Neuron (in vitro differentiated cells): Measurements from ENCODE around the gene ITPR1.

Experiments used
- H2AFZ ChIP-seq: one replicate; pipeline ENCODE4 v1.6.1; 2013; ENCODE audit warnings: low read depth, mild to moderate bottlenecking, inconsistent platforms, low read length, moderate library complexity
- H3K27me3 ChIP-seq: one replicate; pipeline ENCODE4 v1.6.1; 2013; ENCODE audit warnings: low read length; ENCODE audit not compliant: insufficient read depth
- H3K36me3 ChIP-seq: one replicate; pipeline ENCODE4 v1.6.1; 2013; ENCODE audit warnings: low read length; ENCODE audit not compliant: insufficient read depth
- H3K4me1 ChIP-seq: one replicate; pipeline ENCODE4 v1.6.1; 2013; ENCODE audit warnings: low read length; ENCODE audit not compliant: insufficient read depth
- H3K4me3 ChIP-seq: 2 replicates; pipeline ENCODE4 v1.5.1; 2013; ENCODE audit warnings: mild to moderate bottlenecking, low read length, moderate library complexity
- H3K9me3 ChIP-seq: one replicate; pipeline ENCODE4 v1.6.1; 2013; ENCODE audit warnings: low read length

Gene ITPR1

DNA sequence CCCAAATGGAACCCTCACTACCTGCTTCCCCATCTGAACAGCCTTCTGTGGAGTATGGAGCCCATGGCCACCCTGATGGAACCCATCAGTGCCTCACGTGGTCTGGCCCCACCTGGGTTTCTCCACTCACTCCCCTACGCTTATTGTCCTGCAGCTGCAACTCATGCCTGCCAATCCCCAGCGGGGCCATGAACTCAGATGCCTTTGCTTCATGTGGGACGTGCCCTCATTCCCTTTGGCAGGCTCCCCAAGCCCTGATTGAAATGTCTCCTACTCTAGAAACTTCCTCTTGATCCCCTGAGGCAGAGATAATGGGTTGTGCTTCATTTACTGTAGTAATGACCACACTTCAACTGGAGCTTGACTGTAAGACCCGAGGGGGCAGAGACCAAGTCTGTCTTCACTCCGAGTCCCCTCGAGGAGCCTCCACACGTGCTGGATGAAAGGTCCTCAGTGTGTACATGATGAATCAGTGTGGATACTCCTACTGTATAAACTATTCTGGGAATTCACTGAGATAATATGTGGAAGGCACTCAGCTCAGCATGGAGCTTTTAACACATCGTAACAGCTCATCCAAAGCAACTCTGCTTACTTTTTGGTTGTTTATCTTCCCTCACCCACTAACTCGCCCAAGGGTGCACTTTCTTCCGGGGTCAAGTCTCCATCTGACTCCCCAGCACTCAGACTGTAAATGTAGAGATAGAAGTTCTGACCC lies 253.3 kb downstream of the ITPR1 start:
- no peak overlapping the region for H3K4me3 ChIP-seq
- no peaks in the 10 kb centered on the region for H3K27me3 ChIP-seq
- H3K4me1 ChIP-seq = peaks cover 11% of the 10 kb centered on the region
- no peak overlapping the region for H2AFZ ChIP-seq
- no peaks in the 10 kb centered on the region for H3K9me3 ChIP-seq
- no peaks in the 10 kb centered on the region for H3K36me3 ChIP-seq

DNA sequence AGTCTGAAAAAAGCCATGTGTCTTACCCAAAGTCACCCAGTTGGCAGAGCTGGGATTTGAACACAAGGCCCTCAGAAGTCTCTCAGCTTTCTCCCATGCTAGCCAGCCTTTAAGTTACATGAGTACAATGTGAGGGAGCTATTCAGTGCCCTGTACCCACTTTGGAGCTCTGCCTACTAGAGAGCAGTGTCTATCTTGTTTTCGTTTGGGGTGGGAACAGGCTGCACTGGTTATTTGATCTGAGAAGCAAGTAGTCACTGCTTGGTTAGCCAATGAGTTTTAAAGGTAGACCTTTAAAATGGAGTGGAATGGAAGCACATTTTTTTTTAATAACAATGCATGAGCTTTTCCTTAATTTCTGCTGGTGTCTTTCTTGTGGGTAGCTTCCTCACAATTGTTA lies 255.0 kb downstream of the ITPR1 start:
- Histone ChIP-seq H2AFZ (no peak overlapping the region), H3K4me1 (peaks cover 11% of the 10 kb centered on the region), H3K4me3 (no peak overlapping the region), H3K9me3 (no peaks in the 10 kb centered on the region), H3K36me3 (no peaks in the 10 kb centered on the region), H3K27me3 (no peaks in the 10 kb centered on the region)

DNA sequence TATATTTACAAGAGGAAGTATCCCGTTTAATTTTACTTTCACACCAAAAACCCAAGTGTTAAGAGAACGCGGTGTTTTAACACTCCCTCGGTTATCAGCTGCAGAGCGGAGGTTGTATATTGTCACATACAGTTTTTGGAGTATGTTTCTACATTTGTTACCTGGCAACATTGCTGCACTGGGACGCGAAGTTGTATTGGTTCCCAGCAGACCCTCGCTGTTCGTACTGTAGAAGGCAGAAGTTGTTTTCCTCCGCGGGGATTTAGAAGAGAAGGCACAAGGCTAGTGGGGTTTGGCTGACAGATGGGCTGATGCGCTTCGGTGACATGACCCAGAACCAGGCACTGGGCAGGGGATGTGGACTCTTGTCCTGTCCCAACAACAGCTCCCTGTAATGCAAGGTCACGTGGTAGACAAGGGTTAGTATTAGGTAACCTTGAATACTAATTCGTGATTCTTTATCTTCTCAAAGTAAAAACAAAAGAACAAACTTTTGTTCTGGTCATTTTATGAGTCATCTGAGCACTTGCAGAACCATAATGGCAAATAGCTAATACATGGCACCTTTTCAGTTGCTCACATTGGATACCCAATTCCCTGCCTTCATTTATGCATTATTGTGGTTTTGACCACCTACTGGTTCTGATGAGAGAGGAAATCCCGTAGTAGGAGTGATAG lies 255.7 kb downstream of the ITPR1 start:
- no peaks in the 10 kb centered on the region for H3K36me3 ChIP-seq
- H2AFZ ChIP-seq = no peak overlapping the region
- H3K4me1 ChIP-seq = peaks cover 11% of the 10 kb centered on the region

DNA sequence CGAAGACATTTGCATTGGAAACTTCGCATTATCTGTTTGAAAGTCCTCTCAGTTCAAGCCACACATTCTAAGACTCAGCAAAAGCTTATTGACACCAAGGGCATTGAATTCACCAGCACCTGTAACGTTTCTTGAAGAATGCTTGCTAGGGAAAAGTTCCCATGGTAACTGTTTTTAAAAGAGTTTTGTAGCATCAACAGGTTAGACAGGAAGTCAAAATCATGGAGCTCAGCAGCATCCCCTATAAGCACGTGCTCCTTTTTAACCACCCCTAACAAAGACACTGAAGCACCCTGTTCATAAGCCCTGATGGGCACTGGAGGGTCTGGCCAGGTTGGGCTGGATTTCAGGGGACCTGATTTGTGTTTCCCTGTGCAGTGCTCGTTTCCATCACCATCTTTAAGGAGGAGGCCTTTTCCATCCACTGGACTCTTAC lies 256.4 kb downstream of the ITPR1 start:
- Histone ChIP-seq H2AFZ (no peak overlapping the region), H3K4me1 (peaks cover 11% of the 10 kb centered on the region), H3K27me3 (no peaks in the 10 kb centered on the region), H3K9me3 (no peaks in the 10 kb centered on the region), H3K36me3 (no peaks in the 10 kb centered on the region), H3K4me3 (no peak overlapping the region)

More for the DNA sequence above, 255.7 kb downstream of the ITPR1 start:
- no peaks in the 10 kb centered on the region for H3K27me3 ChIP-seq
- H3K4me3 ChIP-seq = no peak overlapping the region
- H3K9me3 ChIP-seq = no peaks in the 10 kb centered on the region

DNA sequence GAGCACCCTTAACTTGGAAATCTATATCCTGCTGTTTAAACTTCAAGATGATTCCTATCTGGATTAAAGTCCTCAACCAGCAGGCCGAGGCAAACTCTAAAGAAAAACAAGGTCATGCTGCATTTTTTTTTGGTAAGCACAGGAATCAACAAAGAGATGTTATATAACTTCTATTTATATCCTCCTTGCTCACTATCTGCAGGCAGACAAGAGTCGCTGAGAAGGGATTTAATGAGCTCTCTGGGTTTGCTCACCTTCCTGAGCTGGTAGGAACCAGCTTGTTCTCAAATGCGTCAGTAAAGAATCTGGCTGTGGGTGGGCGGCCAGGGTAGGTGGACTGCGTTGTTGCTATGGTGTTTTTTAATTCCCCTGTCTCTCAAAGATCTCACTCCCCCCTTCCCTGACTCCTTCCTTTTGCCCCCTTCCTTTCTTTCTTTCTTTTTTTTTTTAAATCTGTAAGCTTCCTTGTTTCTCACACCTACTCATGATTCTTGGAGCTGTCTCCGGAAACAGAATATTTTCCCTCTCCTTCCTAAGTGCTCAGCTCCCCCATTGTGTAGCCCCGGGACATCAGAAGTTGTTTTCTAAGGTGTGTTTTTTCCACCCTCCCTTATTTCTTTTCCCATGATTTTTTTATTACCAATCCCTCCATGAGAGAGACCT lies 257.3 kb downstream of the ITPR1 start:
- no peaks in the 10 kb centered on the region for H3K9me3 ChIP-seq
- peaks cover 11% of the 10 kb centered on the region for H3K4me1 ChIP-seq
- H3K27me3 ChIP-seq = no peaks in the 10 kb centered on the region
- H3K4me3 ChIP-seq = no peak overlapping the region
- no peak overlapping the region for H2AFZ ChIP-seq
- H3K36me3 ChIP-seq = no peaks in the 10 kb centered on the region

DNA sequence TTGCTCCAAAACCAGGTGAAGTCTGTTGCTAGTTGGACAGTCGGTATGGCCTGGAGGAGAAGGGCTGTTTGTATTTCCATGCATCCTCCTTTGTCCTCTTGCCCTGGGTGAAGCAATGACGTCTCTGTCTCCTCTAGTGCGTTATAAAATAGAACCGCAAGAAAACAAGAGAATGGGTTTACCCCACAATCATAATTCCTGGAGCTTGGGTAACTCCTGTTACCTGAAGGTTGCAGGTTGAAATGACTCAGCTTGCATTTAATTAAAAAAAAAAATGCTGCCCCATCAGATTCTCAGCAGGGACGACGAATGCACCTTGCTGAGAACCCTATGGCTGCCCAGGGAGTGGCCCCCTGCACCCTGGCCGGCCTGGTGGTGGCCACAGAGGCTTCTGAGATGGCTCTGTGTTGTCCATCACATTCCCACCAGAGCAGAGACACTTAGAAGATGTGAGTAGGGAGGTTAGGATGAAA lies 257.9 kb downstream of the ITPR1 start:
- Histone ChIP-seq H2AFZ (no peak overlapping the region), H3K4me1 (peaks cover 11% of the 10 kb centered on the region), H3K27me3 (no peaks in the 10 kb centered on the region), H3K4me3 (no peak overlapping the region), H3K36me3 (no peaks in the 10 kb centered on the region), H3K9me3 (no peaks in the 10 kb centered on the region)

DNA sequence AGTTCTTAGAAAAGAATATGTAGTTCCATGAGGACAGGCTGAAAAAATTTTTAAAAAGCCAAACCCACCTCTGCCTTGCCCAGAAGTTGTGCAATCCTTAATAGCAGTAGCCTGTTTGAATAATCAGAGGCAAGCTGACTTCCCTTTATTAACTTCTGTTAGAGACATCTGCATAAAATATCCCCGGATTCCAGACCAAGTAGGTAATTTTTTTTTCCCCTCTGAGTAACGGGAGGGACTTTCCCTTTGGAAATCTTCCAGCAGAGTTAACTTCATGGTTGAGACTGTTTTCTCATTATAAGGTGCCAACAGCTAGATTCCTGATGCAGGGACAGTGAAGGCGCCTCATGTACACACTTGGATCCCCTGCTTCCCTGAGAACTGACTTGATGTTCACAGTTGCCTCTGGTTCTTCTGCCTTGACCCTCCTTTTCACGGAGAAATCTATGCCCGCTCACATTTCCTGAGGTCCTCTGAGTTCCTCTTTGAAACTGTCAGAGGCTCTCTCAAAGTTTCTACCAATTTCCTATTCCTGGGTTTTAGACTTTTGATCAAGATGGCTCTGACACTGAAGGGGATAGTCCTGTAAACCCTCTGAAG lies 258.5 kb downstream of the ITPR1 start:
- no peaks in the 10 kb centered on the region for H3K9me3 ChIP-seq
- peaks cover 11% of the 10 kb centered on the region for H3K4me1 ChIP-seq
- no peaks in the 10 kb centered on the region for H3K27me3 ChIP-seq
- no peaks in the 10 kb centered on the region for H3K36me3 ChIP-seq
- no peak overlapping the region for H2AFZ ChIP-seq
- H3K4me3 ChIP-seq = no peak overlapping the region

DNA sequence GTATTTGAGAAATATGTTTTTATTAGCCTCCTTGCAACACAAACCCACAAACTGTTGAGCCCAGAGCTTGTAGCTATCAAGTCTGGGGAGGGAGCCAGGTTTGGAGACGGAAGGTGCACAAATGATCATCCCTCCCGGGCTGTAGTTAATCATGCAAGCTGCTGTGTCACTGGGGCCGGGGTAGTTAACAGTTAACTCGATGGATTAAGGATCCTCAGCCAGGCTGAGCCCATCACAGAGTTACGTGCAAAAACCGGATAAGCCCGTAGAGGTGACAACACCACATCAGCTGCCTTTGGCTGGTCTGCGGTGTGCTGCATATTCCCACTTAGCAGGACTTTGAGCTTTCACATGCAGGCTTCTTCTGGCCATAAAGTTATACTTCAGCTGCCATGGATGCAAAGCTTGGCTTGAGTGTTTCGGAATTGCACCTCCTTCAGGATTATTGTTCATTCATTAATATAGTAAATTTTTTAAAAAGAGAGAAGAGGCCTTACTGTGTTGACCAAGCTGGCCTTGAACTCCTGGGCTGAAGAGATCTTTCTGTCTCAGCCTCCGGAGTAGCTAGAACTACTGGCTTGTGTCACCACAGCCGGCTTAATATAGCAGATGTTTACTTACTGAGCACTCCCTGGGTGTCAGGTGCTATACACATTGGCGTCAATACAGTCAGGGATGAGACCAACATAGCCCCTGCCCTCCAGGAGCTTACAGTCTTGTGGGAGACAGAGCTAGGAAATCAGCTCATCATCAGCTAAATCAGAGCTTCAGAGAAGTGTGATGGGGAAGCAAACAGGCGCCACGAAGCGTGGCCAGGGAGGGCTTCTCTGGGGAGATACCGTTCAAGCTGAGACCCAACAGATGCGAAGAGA lies 259.3 kb downstream of the ITPR1 start:
- Histone ChIP-seq H3K9me3 (no peaks in the 10 kb centered on the region), H3K36me3 (no peaks in the 10 kb centered on the region), H3K4me1 (peaks cover 11% of the 10 kb centered on the region), H3K4me3 (no peak overlapping the region), H3K27me3 (no peaks in the 10 kb centered on the region), H2AFZ (no peak overlapping the region)

DNA sequence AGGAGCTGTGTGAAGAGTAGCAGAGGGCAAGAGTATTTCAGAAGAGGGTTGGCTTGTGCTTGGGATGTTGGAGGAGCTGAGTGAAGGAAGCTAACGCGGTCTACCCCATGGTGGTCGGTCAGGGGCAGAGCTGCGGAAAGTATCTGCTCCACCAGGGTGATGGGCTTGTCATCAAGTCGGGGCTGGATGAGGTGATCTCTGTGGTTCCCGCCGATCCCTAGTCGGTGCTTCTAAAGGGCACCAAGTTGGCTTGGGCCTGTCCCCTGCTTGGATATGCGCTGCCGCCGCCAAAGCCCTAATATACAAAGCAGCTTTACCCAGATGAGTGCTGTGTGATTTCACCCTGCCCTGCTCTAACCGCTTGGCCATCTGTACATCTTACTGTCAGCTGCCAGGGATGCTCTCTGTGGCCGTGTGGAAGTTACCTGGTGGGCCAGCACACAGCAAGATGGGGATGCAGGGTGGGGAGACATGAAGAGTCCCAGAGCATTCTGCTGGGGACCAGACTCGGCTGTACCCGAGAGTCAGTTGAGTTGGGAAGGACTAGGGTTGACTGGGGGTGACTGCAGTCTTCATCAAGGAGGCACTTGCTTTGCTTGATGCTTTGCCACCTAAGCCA lies 260.0 kb downstream of the ITPR1 start:
- Histone ChIP-seq H3K27me3 (no peaks in the 10 kb centered on the region), H3K9me3 (no peaks in the 10 kb centered on the region), H3K4me3 (no peak overlapping the region), H3K4me1 (peaks cover 11% of the 10 kb centered on the region), H2AFZ (no peak overlapping the region), H3K36me3 (no peaks in the 10 kb centered on the region)

DNA sequence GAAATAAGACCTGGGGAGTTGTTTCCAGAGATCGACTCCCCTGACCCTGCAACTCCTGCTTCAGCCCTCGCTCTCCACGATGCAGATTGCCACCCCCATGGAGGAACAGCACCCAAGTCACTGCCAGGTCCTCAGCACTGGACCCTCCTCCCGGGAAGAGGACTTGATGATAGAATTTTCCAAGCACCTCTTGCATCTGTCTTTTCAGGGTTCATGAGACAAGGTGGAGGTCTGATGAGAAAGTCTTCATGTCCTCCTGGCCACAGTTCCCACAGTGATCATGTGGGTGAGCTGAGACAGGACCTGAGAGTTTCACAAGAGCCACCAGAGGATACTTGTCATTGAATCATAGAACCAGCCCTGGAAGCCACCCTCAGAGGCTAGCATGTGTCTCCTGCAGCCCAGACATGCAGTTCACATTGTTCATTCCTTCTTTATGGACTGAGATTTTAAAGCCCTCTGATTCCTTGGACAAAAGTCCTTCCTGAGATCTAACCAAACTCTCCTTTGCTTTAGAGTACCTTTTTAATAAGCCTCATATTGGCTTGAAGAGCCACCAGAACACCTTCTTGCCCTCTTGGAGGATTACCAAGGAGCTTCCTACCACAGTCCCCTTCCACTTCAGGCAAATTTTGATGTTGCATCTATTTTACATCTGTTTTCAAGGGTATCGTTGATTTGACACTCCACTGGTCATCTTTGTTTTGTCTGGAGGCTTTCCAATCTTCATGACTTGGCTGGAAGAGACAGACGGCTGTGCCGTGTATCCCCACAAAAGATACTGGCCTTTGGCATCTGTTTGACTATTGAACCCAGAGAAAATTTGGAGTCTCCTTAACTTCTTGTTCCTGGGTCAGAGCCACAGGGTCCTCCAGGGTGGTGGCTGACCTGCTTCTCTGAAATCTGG lies 261.3 kb downstream of the ITPR1 start:
- H3K9me3 ChIP-seq = no peaks in the 10 kb centered on the region
- no peaks in the 10 kb centered on the region for H3K27me3 ChIP-seq
- no peak overlapping the region for H3K4me3 ChIP-seq
- no peaks in the 10 kb centered on the region for H3K36me3 ChIP-seq
- H2AFZ ChIP-seq = no peak overlapping the region
- peaks cover 11% of the 10 kb centered on the region for H3K4me1 ChIP-seq

DNA sequence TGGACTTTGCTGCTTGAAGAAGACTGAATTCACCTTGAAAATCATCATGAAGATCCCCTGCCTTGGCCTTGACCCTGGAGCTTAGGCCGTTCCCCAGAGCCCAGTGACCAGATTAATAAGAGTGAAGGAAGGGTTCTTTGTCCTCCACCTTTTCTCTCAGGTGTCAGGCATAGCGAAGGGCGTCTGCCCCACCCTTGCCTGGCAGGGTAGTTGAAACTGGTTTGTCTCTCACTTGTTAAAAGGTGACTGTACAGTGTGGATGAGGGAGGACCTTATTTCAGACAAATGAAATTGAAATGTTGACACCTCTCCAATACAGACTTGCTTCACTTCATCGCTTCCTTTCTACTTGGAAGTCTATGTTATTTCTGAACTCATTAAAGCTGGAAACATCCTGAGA lies 262.4 kb downstream of the ITPR1 start:
- H3K36me3 ChIP-seq = no peaks in the 10 kb centered on the region
- H3K4me3 ChIP-seq = no peak overlapping the region
- peaks cover 2% of the 10 kb centered on the region for H3K9me3 ChIP-seq
- peaks cover 4% of the 10 kb centered on the region for H3K4me1 ChIP-seq
- no peaks in the 10 kb centered on the region for H3K27me3 ChIP-seq
- H2AFZ ChIP-seq = no peak overlapping the region
